Brain microvascular endothelial cell (primary cell): Measurements from ENCODE around the gene TRIM65.
"Not testable (repeated sequence)": the region's sequence is repeated elsewhere in the genome, so short reads cannot be mapped to it uniquely, and the experiment has no call there.

Experiments
- DNase-seq: peaks from one replicate; pipeline ENCODE4 v3.0.0-alpha.2; 2020
- H3K27ac ChIP-seq: fragments of 250-450 bp; sonication (Bioruptor Pico); 2 replicates; pipeline ENCODE4 v1.5.1; 2020; ENCODE audit warnings: mild to moderate bottlenecking, moderate library complexity
- H3K27me3 ChIP-seq: fragments of 250-450 bp; sonication (Bioruptor Pico); replicated peaks from 2 replicates; pipeline ENCODE4 v1.5.1; 2020; ENCODE audit warnings: mild to moderate bottlenecking
- H3K36me3 ChIP-seq: fragments of 250-450 bp; sonication (Bioruptor Pico); replicated peaks from 2 replicates; pipeline ENCODE4 v1.5.1; 2020; ENCODE audit warnings: mild to moderate bottlenecking
- H3K4me3 ChIP-seq: 2 replicates; pipeline ENCODE4 v1.5.1; 2011; ENCODE audit warnings: low read depth, mild to moderate bottlenecking, control low read depth, low read length, moderate library complexity
- in situ Hi-C: cut with HindIII; loops from 2 replicates; pipeline ENCODE4 v1.10.0; 2017; ENCODE audit warnings: low sequenced_read_pairs, low pct_ligation_motif_present
- TF ChIP-seq, protein P1 (sequence below): IDR thresholded peaks from 2 replicates; pipeline ENCODE4 v1.5.1; 2011; ENCODE audit warnings: low read depth, mild to moderate bottlenecking, moderate library complexity, low read length, control low read depth, inconsistent platforms; ENCODE audit errors: missing control alignments

The TRIM65 gene

DNA sequence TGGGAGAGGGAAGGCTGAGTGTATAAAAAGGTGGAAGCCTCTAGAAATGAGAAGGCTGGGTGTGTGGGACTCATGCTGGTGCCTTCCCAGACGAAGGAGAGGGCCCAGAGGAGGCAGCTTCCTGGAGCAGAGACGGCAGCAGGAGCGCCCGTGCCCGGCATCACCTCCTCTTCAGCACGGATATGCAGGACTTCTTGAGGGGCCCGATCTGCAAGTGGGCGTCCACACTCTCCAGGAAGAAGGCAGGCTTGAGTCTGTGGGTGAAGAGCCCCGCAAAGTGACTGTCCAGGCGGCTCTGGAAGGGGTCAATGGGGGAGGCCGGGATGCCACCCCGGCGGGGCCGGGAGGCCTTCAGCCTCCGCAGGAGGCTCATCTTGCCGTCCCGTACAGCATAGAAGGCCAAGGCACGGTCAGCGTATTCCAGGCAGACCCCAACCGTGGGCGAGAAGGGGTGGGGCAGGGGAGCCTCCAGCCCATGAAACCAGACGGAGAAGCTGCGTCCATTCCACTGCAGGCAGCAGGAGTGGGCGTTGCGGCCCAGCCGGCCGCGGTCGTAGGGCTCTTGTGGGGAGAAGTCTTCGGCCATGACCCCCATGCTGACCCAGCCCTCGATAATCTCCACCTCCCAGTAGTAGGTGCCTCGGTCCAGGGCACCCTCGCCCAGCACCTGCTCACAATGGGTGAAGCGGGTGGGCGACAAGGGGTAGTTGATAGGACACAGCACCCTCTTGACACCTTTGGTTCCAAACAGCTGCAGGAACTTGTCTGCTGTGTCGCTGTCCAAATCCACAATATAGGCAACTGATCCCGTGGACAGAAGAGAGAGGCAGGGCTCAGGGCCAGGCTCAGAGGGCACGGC, 22.2 kb downstream of the TRIM65 start:
- no peak overlapping the region for H3K4me3 ChIP-seq
- no peaks in the 10 kb centered on the region for H3K27me3 ChIP-seq
- DNase-seq = no peak
- TF ChIP-seq, protein P1, sequence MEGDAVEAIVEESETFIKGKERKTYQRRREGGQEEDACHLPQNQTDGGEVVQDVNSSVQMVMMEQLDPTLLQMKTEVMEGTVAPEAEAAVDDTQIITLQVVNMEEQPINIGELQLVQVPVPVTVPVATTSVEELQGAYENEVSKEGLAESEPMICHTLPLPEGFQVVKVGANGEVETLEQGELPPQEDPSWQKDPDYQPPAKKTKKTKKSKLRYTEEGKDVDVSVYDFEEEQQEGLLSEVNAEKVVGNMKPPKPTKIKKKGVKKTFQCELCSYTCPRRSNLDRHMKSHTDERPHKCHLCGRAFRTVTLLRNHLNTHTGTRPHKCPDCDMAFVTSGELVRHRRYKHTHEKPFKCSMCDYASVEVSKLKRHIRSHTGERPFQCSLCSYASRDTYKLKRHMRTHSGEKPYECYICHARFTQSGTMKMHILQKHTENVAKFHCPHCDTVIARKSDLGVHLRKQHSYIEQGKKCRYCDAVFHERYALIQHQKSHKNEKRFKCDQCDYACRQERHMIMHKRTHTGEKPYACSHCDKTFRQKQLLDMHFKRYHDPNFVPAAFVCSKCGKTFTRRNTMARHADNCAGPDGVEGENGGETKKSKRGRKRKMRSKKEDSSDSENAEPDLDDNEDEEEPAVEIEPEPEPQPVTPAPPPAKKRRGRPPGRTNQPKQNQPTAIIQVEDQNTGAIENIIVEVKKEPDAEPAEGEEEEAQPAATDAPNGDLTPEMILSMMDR = no peak
- in situ Hi-C loops = no loop called here
- no peak overlapping the region for H3K27ac ChIP-seq
- H3K36me3 ChIP-seq = no peaks in the 10 kb centered on the region

DNA sequence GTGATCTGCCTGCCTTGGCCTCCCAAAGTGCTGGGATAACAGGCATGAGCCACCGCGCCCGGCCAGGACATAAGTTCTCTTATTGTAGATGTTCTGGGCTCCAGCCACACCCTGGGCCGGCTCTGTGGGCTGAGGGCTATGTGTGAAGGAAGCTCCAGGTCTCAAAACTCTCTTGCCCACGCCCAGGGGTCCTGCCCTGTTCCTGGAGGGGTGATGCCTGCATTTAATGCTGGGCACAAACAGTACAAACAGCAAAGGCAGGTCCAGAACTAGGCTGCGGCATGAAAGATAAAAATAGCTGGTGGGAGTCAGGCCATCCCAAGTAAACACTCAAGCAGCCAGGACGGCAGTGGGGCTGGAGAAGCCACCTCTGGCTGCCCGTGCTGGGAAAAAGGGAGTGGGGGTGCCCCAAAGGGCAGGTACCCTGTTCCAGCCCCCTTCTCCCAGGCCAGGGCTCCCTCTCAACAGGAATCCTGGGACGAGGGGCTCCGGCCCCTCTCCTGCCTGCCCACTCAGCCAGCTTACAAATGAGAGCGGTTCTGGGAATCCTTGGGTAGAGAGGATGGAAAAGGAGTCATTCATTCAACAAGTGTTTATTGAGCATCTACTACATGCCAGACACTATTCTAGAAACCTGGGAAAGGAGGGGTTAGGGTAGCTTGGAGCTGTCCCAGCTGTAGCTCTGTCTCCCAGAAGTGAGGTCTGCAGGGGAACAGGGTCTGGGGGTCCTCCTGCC, 23.0 kb downstream of the TRIM65 start:
- in situ Hi-C loops = no loop called here
- TF ChIP-seq, protein P1 = no peak
- no peak overlapping the region for H3K4me3 ChIP-seq
- H3K27ac ChIP-seq = no peak overlapping the region
- H3K36me3 ChIP-seq = no peaks in the 10 kb centered on the region
- no peak for DNase-seq
- no peaks in the 10 kb centered on the region for H3K27me3 ChIP-seq

DNA sequence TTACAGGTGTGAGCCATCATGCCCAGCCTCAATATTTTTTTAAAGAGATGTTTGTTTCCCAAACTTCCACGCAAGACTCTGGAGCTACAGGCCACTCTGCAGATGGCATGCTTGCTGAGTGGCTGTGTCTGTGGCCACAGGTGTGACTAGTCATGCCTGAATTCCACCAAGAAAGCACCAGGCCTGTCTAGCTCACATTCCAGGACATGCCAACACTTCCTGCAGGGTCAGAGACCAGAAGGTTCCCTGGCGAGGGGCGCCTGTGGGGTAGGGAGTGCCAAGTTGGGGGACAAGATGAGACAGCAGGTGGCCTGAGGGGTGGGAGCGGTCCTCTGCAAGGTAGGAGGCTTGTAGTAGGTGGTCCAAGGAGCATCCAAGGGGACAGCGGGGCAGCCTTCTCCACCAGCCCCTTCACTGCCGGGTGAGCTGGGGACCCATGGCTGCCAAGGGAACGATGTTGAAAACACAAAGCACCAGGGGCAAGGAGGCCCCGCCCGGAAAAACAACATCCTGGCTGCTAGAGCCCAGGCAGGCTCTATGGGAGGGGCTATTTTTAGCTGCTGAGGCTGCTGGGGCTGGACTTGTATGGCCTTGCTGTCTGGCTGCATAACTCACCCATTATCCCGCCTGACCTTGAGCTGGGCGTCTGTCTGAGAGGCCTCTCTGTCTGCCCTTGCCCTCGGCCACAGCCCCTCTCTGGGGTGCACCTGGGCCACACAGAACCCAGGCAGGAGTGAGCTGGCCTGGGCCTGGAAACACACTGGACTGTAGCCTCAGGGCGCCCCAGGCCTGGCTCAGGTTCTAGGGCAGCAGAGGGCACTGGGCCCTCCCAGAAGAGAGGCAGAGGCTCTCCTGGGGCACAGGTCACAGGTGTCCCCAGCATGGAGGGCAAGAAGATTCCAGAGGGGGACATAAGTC, 24.1 kb downstream of the TRIM65 start:
- H3K36me3 ChIP-seq = no peaks in the 10 kb centered on the region
- H3K27me3 ChIP-seq = no peaks in the 10 kb centered on the region
- peak; percentile 86 for DNase-seq
- TF ChIP-seq, protein P1 = no peak
- peak overlapping the region; percentile 73 for H3K27ac ChIP-seq
- no peak overlapping the region for H3K4me3 ChIP-seq
- in situ Hi-C loops = no loop called here

DNA sequence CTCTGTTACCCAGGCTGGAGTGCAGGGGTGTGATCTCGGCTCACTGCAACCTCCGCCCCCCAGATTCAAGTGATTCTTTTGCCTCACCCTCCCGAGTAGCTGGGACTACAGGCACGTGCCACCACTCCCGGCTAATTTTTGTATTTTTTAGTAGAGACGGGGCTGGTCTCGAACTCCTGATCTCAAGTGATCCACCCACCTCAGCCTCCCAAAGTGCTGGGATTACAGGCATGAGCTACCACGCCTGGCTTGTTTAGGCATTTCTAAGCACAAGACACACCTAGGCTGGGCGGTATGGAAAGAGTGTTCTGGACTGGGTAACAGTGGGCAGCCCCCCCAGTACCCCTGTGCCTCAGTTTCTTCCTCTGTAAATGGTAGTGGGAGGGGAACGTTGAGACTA, 26.5 kb downstream of the TRIM65 start:
- H3K27ac ChIP-seq, DNase-seq, H3K4me3 ChIP-seq: not testable (repeated sequence)

DNA sequence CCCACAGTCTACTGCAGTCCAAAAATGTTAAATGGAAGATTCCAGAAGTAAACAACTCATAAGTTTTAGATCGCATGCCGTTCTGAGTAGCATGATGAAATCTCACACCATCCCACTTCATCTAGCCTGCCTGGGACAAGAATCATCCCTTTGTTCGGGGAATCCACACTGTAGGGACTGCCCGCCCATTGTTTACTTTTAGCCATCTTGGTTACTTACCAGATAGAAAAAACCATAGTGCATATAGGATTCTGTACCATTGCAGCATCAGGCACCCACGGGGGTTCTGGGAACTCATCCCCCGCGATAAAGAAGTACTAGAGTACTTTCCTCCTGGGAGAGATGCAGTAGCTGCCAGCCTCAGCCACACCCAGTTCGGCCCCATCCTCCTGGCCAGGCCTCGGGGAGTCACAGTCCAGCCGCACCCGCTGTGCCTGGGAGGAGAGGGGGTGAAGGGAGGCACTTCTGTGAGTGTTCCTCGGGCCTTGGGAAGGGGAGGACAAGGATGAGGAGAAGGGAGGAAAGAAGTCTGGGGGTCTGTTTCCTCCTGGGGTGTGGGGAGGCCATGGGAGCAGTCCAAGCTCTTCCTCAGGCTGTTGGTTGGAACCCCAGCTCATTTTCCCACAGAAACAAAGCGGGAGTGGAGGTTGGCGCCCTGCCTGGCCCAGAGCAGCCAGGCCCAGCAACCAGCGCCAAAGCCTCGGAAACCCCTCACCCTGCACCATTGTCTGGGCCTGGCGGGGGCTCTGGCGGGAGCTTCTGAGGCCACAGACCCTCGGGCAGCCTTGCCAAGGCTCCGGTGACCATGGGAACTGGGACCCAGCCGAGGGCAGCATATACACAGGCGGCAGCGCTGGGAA, 27.2 kb downstream of the TRIM65 start:
- TF ChIP-seq, protein P1 = no peak
- in situ Hi-C loops = no loop called here
- H3K4me3 ChIP-seq = no peak overlapping the region

More for the DNA sequence above, 26.5 kb downstream of the TRIM65 start:
- H3K36me3 ChIP-seq, H3K27me3 ChIP-seq, in situ Hi-C loops: not testable (repeated sequence)

DNA sequence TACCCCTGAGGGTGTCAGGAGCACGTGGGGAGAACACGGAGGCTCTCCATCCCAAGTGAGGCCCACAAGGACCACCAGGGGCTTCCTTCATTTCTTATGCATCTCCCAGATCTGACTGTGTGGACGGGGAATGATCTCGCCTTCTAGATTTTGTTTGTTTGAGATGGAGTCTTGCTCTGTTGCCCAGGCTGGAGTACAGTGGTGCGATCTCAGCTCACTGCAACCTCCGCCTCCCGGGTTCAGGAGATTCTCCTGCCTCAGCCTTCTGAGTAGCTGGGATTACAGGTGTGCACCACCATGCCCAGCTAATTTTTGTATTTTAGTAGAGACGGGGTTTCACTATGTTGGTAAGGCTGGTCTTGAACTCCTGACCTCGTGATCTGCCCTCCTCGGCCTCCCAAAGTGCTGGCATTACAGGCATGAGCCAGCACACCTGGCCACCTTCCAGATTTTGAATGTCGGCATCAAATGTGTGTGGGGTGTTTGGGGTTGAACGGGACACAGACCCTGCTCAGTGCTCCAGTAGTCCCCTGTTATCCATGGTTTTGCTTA, 27.9 kb downstream of the TRIM65 start:
- H3K4me3 ChIP-seq, H3K36me3 ChIP-seq, DNase-seq, H3K27ac ChIP-seq, H3K27me3 ChIP-seq, in situ Hi-C loops: not testable (repeated sequence)

More for the DNA sequence above, 27.2 kb downstream of the TRIM65 start:
- Histone ChIP-seq H3K27me3 (no peaks in the 10 kb centered on the region), H3K36me3 (no peaks in the 10 kb centered on the region), H3K27ac (no peak overlapping the region)
- no peak for DNase-seq

DNA sequence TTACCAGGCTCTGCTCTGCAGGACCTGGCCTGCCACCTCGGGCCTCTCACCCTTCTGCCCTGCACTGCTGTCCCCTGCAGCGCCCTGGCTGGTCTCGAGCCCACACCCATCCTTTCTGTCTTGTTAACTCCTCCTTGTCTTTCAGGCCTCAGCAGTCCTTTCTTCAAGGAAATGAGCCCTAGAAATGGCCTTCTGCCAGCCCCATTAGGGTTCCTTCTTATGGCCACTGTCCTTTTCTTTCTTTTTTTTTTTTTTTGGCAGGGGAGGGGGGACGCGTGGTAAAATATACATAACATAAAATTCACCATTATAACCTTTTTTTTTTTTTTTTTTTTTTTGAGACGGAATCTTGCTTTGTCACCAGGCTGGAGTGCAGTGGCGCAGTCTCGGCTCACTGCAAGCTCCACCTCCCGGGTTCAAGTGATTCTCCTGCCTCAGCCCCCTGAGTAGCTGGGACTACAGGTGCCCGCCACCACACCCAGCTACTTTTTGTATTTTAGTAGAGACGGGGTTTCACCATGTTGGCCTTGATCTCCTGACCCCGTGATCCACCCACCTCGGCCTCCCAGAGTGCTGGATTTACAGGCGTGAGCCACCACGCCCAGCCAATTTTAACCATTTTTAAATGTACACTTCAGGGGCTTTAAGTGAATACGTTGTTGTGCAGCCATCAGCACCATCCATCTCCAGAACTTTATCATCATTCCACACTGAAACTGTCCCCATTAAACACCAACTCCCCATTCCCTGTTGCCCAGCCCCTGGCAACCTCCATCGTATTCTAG, 31.2 kb downstream of the TRIM65 start:
- H3K4me3 ChIP-seq, H3K36me3 ChIP-seq, in situ Hi-C loops, DNase-seq, H3K27me3 ChIP-seq, H3K27ac ChIP-seq: not testable (repeated sequence)

DNA sequence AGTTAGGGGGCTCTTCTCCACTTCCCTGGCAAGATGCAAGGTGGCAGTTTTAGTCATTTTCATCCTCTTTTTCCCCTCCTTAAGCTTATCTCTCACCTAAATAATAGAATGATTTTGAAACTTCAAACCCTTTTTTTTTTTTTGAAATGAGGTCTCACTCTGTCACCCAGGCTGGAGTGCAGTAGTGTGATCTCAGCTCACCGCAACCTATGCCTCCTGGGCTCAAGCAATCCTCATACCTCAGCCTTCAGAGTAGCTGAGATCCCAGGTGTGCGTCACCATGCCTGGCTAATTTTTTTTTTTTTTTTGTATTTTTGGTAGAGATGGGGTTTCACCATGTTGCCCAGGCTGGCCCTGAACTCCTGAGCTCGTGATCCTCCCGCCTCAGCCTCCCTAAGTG, 31.9 kb downstream of the TRIM65 start:
- DNase-seq = not testable (repeated sequence)

More for the DNA sequence above, 31.9 kb downstream of the TRIM65 start:
- in situ Hi-C loops, H3K4me3 ChIP-seq, H3K36me3 ChIP-seq, H3K27ac ChIP-seq, H3K27me3 ChIP-seq: not testable (repeated sequence)
